HEK293T (cell line): ENCODE measurements around the gene GNB2.

Experiments used
- BHLHE40 ChIP-seq: fragments of 450-650 bp; IDR thresholded peaks from 2 replicates; pipeline ENCODE4 v1.6.1; 2016; ENCODE audit warnings: mild to moderate bottlenecking, moderate library complexity, borderline replicate concordance
- CTBP1 ChIP-seq: fragments of 450-650 bp; IDR thresholded peaks from 2 replicates; pipeline ENCODE4 v1.6.1; 2016; ENCODE audit warnings: borderline replicate concordance
- ELF4 ChIP-seq: fragments of 450-650 bp; IDR thresholded peaks from 2 replicates; pipeline ENCODE4 v1.6.1; 2017; ENCODE audit warnings: antibody characterized with exemption
- FOXA1 ChIP-seq: fragments of 450-650 bp; IDR thresholded peaks from 2 replicates; pipeline ENCODE4 v1.6.1; 2016; ENCODE audit warnings: mild to moderate bottlenecking
- FOXK2 ChIP-seq: fragments of 450-650 bp; IDR thresholded peaks from 2 replicates; pipeline ENCODE4 v1.6.1; 2016; ENCODE audit warnings: mild to moderate bottlenecking
- L3MBTL2 ChIP-seq: fragments of 450-650 bp; conservative IDR thresholded peaks from 2 replicates; pipeline ENCODE4 v1.6.1; 2016; ENCODE audit warnings: mild to moderate bottlenecking
- LEF1 ChIP-seq: fragments of 450-650 bp; IDR thresholded peaks from 2 replicates; pipeline ENCODE4 v1.6.1; 2017; ENCODE audit warnings: mild to moderate bottlenecking, borderline replicate concordance
- NFRKB ChIP-seq: fragments of 450-650 bp; IDR thresholded peaks from 2 replicates; pipeline ENCODE4 v1.6.1; 2016; ENCODE audit warnings: mild to moderate bottlenecking, moderate library complexity
- SP1 ChIP-seq: fragments of 450-650 bp; IDR thresholded peaks from 2 replicates; pipeline ENCODE4 v1.6.1; 2017
- SUZ12 ChIP-seq: fragments of 450-650 bp; IDR thresholded peaks from 2 replicates; pipeline ENCODE4 v1.6.1; 2016; ENCODE audit warnings: mild to moderate bottlenecking
- TARDBP ChIP-seq: fragments of 450-650 bp; IDR thresholded peaks from 2 replicates; pipeline ENCODE4 v1.6.1; 2016
- TF ChIP-seq, protein P1 (sequence below): fragments of 450-650 bp; IDR thresholded peaks from 2 replicates; pipeline ENCODE4 v1.6.1; 2016

- TF ChIP-seq SUZ12 = no peak
- TF ChIP-seq, protein P1, sequence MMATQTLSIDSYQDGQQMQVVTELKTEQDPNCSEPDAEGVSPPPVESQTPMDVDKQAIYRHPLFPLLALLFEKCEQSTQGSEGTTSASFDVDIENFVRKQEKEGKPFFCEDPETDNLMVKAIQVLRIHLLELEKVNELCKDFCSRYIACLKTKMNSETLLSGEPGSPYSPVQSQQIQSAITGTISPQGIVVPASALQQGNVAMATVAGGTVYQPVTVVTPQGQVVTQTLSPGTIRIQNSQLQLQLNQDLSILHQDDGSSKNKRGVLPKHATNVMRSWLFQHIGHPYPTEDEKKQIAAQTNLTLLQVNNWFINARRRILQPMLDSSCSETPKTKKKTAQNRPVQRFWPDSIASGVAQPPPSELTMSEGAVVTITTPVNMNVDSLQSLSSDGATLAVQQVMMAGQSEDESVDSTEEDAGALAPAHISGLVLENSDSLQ = no peak
- TF ChIP-seq SP1 = no peak
- TF ChIP-seq NFRKB = no peak
- TF ChIP-seq TARDBP = no peak
- TF ChIP-seq LEF1 = no peak
- no peak for TF ChIP-seq ELF4
- TF ChIP-seq FOXA1 = no peak
- no peak for TF ChIP-seq CTBP1
- no peak for TF ChIP-seq BHLHE40
- TF ChIP-seq L3MBTL2 = no peak
- no peak for TF ChIP-seq FOXK2
Observed at GRCh38 chr7:100722480-100723212, 49.1 kb downstream of the GNB2 start.
